WI38 (cell line): ENCODE measurements around the gene WDR46.
"Not testable (repeated sequence)": the region's sequence is repeated elsewhere in the genome, so short reads cannot be mapped to it uniquely, and the experiment has no call there.

ENCODE experiments used
- H3K4me3 ChIP-seq: 2 replicates; pipeline ENCODE4 v1.5.1; 2011; ENCODE audit warnings: low read depth, mild to moderate bottlenecking, control low read depth, low read length
- CTCF ChIP-seq: IDR thresholded peaks from 2 replicates; pipeline ENCODE4 v1.5.1; 2012; ENCODE audit warnings: low read depth, mild to moderate bottlenecking, control low read depth, low read length

WDR46 gene

GRCh38 chr6:33294086-33294823, 5.2 kb upstream of the WDR46 start:
- TF ChIP-seq CTCF, result no peak
- H3K4me3 ChIP-seq, result no peak overlapping the region

- TF ChIP-seq CTCF, result no peak
- no peak overlapping the region for H3K4me3 ChIP-seq
These were observed 4.1 kb upstream of the WDR46 start for GRCh38 chr6:33292996-33293682.

- TF ChIP-seq CTCF, result no peak
- peak overlapping the region; percentile 98 for H3K4me3 ChIP-seq
These were observed 1.4 kb upstream of the WDR46 start for GRCh38 chr6:33290459-33290858.

GRCh38 chr6:33289784-33290315, 811 bp upstream of the WDR46 start:
- no peak for TF ChIP-seq CTCF
- H3K4me3 ChIP-seq, result peak overlapping the region; percentile 98

GRCh38 chr6:33288141-33288920, 708 bp downstream of the WDR46 start:
- peak overlapping the region; percentile 98 for H3K4me3 ChIP-seq
- TF ChIP-seq CTCF, result no peak

- no peak overlapping the region for H3K4me3 ChIP-seq
- TF ChIP-seq CTCF, result no peak
These were observed 1.8 kb downstream of the WDR46 start for GRCh38 chr6:33286946-33287914.

GRCh38 chr6:33285214-33285613, 3.8 kb downstream of the WDR46 start:
- H3K4me3 ChIP-seq, result not testable (repeated sequence)
